GM23338 (cell line): ENCODE results near the gene LYRM2. TPM values are rescaled to one million over a fixed set of nuclear protein-coding genes. Genes with fewer than 3 reads are reported as not detected.
A peak's percentile ranks its signal among the peaks of the same experiment; 100 is the strongest.

Experiments used
- ATAC-seq: fragments of 200-7000 bp; cut with Tn5 transposase; 3 replicates; pipeline ENCODE4 v1.9.1; 2020
- DNase-seq: peaks from one replicate; pipeline ENCODE4 v3.0.0-alpha.2; 2015; ENCODE audit warnings: low spot score
- H2AFZ ChIP-seq: fragments of 200-600 bp; sonication (generic); 2 replicates; pipeline ENCODE4 v1.8.0; 2016; ENCODE audit warnings: antibody characterized with exemption, mild to moderate bottlenecking, moderate library complexity
- H3F3A ChIP-seq: fragments of 200-600 bp; sonication (generic); replicated peaks from 2 replicates; pipeline ENCODE4 v1.8.0; 2017; ENCODE audit warnings: antibody characterized with exemption, mixed run types, low read depth
- H3K27ac ChIP-seq: fragments of 200-600 bp; sonication (generic); 2 replicates; pipeline ENCODE4 v1.6.1; 2016; ENCODE audit warnings: low read depth
- H3K27me3 ChIP-seq: fragments of 200-600 bp; sonication (generic); 2 replicates; pipeline ENCODE4 v1.8.0; 2016; ENCODE audit warnings: mild to moderate bottlenecking, mixed run types, moderate library complexity; ENCODE audit not compliant: insufficient read depth
- H3K36me3 ChIP-seq: fragments of 200-600 bp; sonication (generic); 2 replicates; pipeline ENCODE4 v1.8.0; 2016; ENCODE audit warnings: mild to moderate bottlenecking; ENCODE audit not compliant: insufficient read depth
- H3K4me1 ChIP-seq: fragments of 200-600 bp; sonication (generic); 2 replicates; pipeline ENCODE4 v1.8.0; 2016; ENCODE audit warnings: mild to moderate bottlenecking, moderate library complexity; ENCODE audit not compliant: insufficient read depth
- H3K4me2 ChIP-seq: fragments of 200-600 bp; sonication (generic); 2 replicates; pipeline ENCODE4 v1.7.1; 2017; ENCODE audit warnings: mixed run types
- H3K4me3 ChIP-seq: fragments of 200-600 bp; sonication (generic); 2 replicates; pipeline ENCODE4 v1.6.1; 2016; ENCODE audit warnings: mixed run types
- H3K79me2 ChIP-seq: fragments of 200-600 bp; sonication (generic); replicated peaks from 2 replicates; pipeline ENCODE4 v1.8.0; 2017; ENCODE audit warnings: mild to moderate bottlenecking; ENCODE audit not compliant: insufficient read depth
- H3K9me2 ChIP-seq: fragments of 200-600 bp; sonication (generic); 2 replicates; pipeline ENCODE4 v1.8.0; 2017; ENCODE audit not compliant: insufficient read depth
- H4K20me1 ChIP-seq: fragments of 200-600 bp; sonication (generic); replicated peaks from 2 replicates; pipeline ENCODE4 v1.8.0; 2017; ENCODE audit warnings: mild to moderate bottlenecking; ENCODE audit not compliant: insufficient read depth
- H3K27ac Mint-ChIP-seq: 2 replicates; pipeline ENCODE4 v1.8.0; 2020; ENCODE audit warnings: inconsistent platforms, mild to moderate bottlenecking, moderate library complexity, mixed read lengths
- H3K27me3 Mint-ChIP-seq: 3 replicates; pipeline ENCODE4 v1.8.0; 2022; ENCODE audit warnings: low read depth, mild to moderate bottlenecking, moderate library complexity, mixed read lengths, inconsistent platforms; ENCODE audit not compliant: insufficient read depth, poor library complexity
- H3K36me3 Mint-ChIP-seq: 3 replicates; pipeline ENCODE4 v1.8.0; 2021; ENCODE audit warnings: low read depth, mild to moderate bottlenecking, inconsistent platforms, moderate library complexity, mixed read lengths
- H3K4me1 Mint-ChIP-seq: 3 replicates; pipeline ENCODE4 v1.8.0; 2020; ENCODE audit warnings: mild to moderate bottlenecking, inconsistent platforms, mixed read lengths
- H3K4me3 Mint-ChIP-seq: 3 replicates; pipeline ENCODE4 v1.8.0; 2021; ENCODE audit warnings: moderate library complexity, mild to moderate bottlenecking, inconsistent platforms, mixed read lengths
- H3K9me3 Mint-ChIP-seq: 3 replicates; pipeline ENCODE4 v1.8.0; 2020; ENCODE audit warnings: moderate library complexity, mild to moderate bottlenecking, inconsistent platforms, mixed read lengths
- CREB1 ChIP-seq: fragments of 250-450 bp; sonication (Bioruptor Pico); IDR thresholded peaks from 2 replicates; pipeline ENCODE4 v1.5.0; 2020; ENCODE audit warnings: low read depth, mild to moderate bottlenecking, moderate library complexity
- CTCF ChIP-seq, 2 experiments: fragments of 200-600 bp in 1 of 2; sonication (generic) in 1 of 2; conservative IDR thresholded peaks; 2 replicates each; pipeline versions ENCODE4 v1.5.1 to v1.6.1; 2016 to 2017; ENCODE audit warnings: antibody characterized with exemption in 2 of 2, low read depth in 2 of 2, mild to moderate bottlenecking in 2 of 2, moderate library complexity in 1 of 2
- EZH2phosphoT487 ChIP-seq: fragments of 200-600 bp; sonication (generic); IDR thresholded peaks from one replicate; pipeline ENCODE4 v1.8.1; 2018; ENCODE audit warnings: antibody characterized with exemption; ENCODE audit not compliant: unreplicated experiment
- JUNB ChIP-seq: IDR thresholded peaks from one replicate; pipeline ENCODE4 v1.6.1; 2016; ENCODE audit warnings: antibody characterized with exemption; ENCODE audit not compliant: unreplicated experiment
- NANOG ChIP-seq: IDR thresholded peaks from 2 replicates; pipeline ENCODE4 v1.6.1; 2016; ENCODE audit warnings: antibody characterized with exemption, borderline replicate concordance
- REST ChIP-seq: IDR thresholded peaks from one replicate; pipeline ENCODE4 v1.6.1; 2018; ENCODE audit warnings: antibody characterized with exemption; ENCODE audit not compliant: unreplicated experiment
- STAT1 ChIP-seq: IDR thresholded peaks from one replicate; pipeline ENCODE4 v1.6.1; 2016; ENCODE audit warnings: antibody characterized with exemption; ENCODE audit not compliant: unreplicated experiment
- ZNF114 ChIP-seq: fragments of 250-450 bp; sonication (Bioruptor Pico); IDR thresholded peaks from 2 replicates; pipeline ENCODE4 v1.5.0; 2020; ENCODE audit warnings: mild to moderate bottlenecking, moderate library complexity
- polyA plus RNA-seq: library from polyadenylated mRNA; unstranded; fragments of >200 nt; fragmentation: Nextera tagmentation; extraction: Ambion mirVana; gene quantifications from 2 replicates; pipeline ENCODE4 v1.2.1, GENCODE V29; 2016
- total RNA-seq: library from RNA; depleted of rRNA; stranded (reverse); fragments of >200 nt; shearing (Covaris generic); gene quantifications from 2 replicates; pipeline ENCODE4 v1.2.3, GENCODE V29; 2014

The LYRM2 gene
- total and polyA plus RNA-seq, 2 experiments from 2014 or later: 20.3 to 67.3 TPM

- H3K27me3 Mint-ChIP-seq: peaks cover 6% of the 10 kb centered on the region
- Histone ChIP-seq H2AFZ (no peak overlapping the region), H3K27me3 (no peaks in the 10 kb centered on the region), H3F3A (no peaks in the 10 kb centered on the region), H3K27ac (no peak overlapping the region), H3K79me2 (no peaks in the 10 kb centered on the region), H3K4me2 (no peak overlapping the region), H3K4me1 (no peaks in the 10 kb centered on the region), H3K9me2 (peaks cover 3% of the 10 kb centered on the region; the same call in 1 of the 2 replicates), H3K4me3 (no peak overlapping the region), H3K36me3 (no peaks in the 10 kb centered on the region), H4K20me1 (no peaks in the 10 kb centered on the region)
- H3K27ac Mint-ChIP-seq: no peak overlapping the region
- ATAC-seq: peak; percentile 52
- no peaks in the 10 kb centered on the region for H3K36me3 Mint-ChIP-seq
- peaks cover 2% of the 10 kb centered on the region for H3K4me1 Mint-ChIP-seq
- H3K4me3 Mint-ChIP-seq: no peak overlapping the region
- no peak for TF ChIP-seq CREB1 (CRISPR knock-in tag)
- peak in 1 of 2 experiments; percentile 30; a peak in 2 of 4 replicates for TF ChIP-seq CTCF (conservative IDR thresholded peaks at IDR 0.05; ENCODE audit: low read depth in 2 of 2)
- peak; percentile 54 for DNase-seq
- no peaks in the 10 kb centered on the region for H3K9me3 Mint-ChIP-seq
These were observed 40.6 kb downstream of the LYRM2 start for GRCh38 chr6:89597988-89598387.

GRCh38 chr6:89597372-89597771 lies 41.2 kb downstream of the LYRM2 start:
- peaks cover 3% of the 10 kb centered on the region for H3K27me3 Mint-ChIP-seq
- no peaks in the 10 kb centered on the region for H3K36me3 Mint-ChIP-seq
- TF ChIP-seq NANOG: no peak
- no peak for TF ChIP-seq JUNB
- no peak for TF ChIP-seq CTCF (conservative IDR thresholded peaks at IDR 0.05; ENCODE audit: low read depth in 2 of 2)
- TF ChIP-seq REST: no peak
- TF ChIP-seq STAT1: no peak
- no peak for TF ChIP-seq EZH2phosphoT487
- no peak for TF ChIP-seq ZNF114 (CRISPR knock-in tag)

More at GRCh38 chr6:89597372-89597771, 41.2 kb downstream of the LYRM2 start:
- Histone ChIP-seq H3K4me1 (no peaks in the 10 kb centered on the region), H3K4me3 (no peak overlapping the region), H3K27ac (no peak overlapping the region), H3K4me2 (no peak overlapping the region), H4K20me1 (no peaks in the 10 kb centered on the region), H3K9me2 (peaks cover 3% of the 10 kb centered on the region; the same call in 1 of the 2 replicates), H3K27me3 (no peaks in the 10 kb centered on the region), H3F3A (no peaks in the 10 kb centered on the region), H3K79me2 (no peaks in the 10 kb centered on the region), H2AFZ (no peak overlapping the region), H3K36me3 (no peaks in the 10 kb centered on the region)
- no peaks in the 10 kb centered on the region for H3K9me3 Mint-ChIP-seq
- H3K4me1 Mint-ChIP-seq: peaks cover 2% of the 10 kb centered on the region
- no peak overlapping the region for H3K4me3 Mint-ChIP-seq
- H3K27ac Mint-ChIP-seq: no peak overlapping the region
- ATAC-seq: no peak
- no peak for DNase-seq
